SK-N-SH treated with all-trans-retinoic acid at 6 μM for 48 hours (cell line): ENCODE results near the gene GRK5.

Source experiments
- ATAC-seq: fragments of 200-7000 bp; cut with Tn5 transposase; 3 replicates; pipeline ENCODE4 v1.9.1; 2020; ENCODE audit warnings: mild to moderate bottlenecking, moderate library complexity
- ARNTL ChIP-seq: fragments of 450-650 bp; formaldehyde crosslinking; IDR thresholded peaks from 2 replicates; pipeline ENCODE4 v1.5.0; 2020; ENCODE audit warnings: low read depth, mild to moderate bottlenecking, moderate library complexity, borderline replicate concordance
- CREB5 ChIP-seq: fragments of 250-450 bp; sonication (Bioruptor Pico); IDR thresholded peaks from 2 replicates; pipeline ENCODE4 v1.5.1; 2020; ENCODE audit warnings: low read depth, mild to moderate bottlenecking, moderate library complexity
- CSDC2 ChIP-seq: fragments of 250-450 bp; sonication (Bioruptor Pico); IDR thresholded peaks from 2 replicates; pipeline ENCODE4 v1.5.0; 2020; ENCODE audit warnings: mild to moderate bottlenecking, moderate library complexity
- CSRNP3 ChIP-seq: fragments of 250-450 bp; sonication (Bioruptor Pico); IDR thresholded peaks from 2 replicates; pipeline ENCODE4 v1.5.1; 2021; ENCODE audit warnings: mild to moderate bottlenecking, moderate library complexity
- ESRRG ChIP-seq: fragments of 250-450 bp; sonication (Bioruptor Pico); IDR thresholded peaks from 2 replicates; pipeline ENCODE4 v1.6.1; 2021; ENCODE audit warnings: mild to moderate bottlenecking
- GLIS3 ChIP-seq: fragments of 250-450 bp; sonication (Bioruptor Pico); IDR thresholded peaks from 2 replicates; pipeline ENCODE4 v1.5.0; 2020; ENCODE audit warnings: mild to moderate bottlenecking, moderate library complexity
- ISL1 ChIP-seq: fragments of 250-450 bp; sonication (Bioruptor Pico); IDR thresholded peaks from 2 replicates; pipeline ENCODE4 v2.1.2; 2022; ENCODE audit warnings: mild to moderate bottlenecking, moderate library complexity
- OSR1 ChIP-seq: fragments of 250-450 bp; sonication (Bioruptor Pico); IDR thresholded peaks from 2 replicates; pipeline ENCODE4 v1.8.0; 2022; ENCODE audit warnings: moderate library complexity, mild to moderate bottlenecking, inconsistent platforms
- POU6F1 ChIP-seq: fragments of 250-450 bp; sonication (Bioruptor Pico); IDR thresholded peaks from 2 replicates; pipeline ENCODE4 v1.8.0; 2021; ENCODE audit warnings: low read depth, mild to moderate bottlenecking, moderate library complexity, borderline replicate concordance
- PPARA ChIP-seq: fragments of 250-450 bp; sonication (Bioruptor Pico); IDR thresholded peaks from 2 replicates; pipeline ENCODE4 v1.5.0; 2020; ENCODE audit warnings: mild to moderate bottlenecking, borderline replicate concordance
- RARB ChIP-seq: fragments of 250-450 bp; sonication (Bioruptor Pico); IDR thresholded peaks from 2 replicates; pipeline ENCODE4 v1.8.0; 2021; ENCODE audit warnings: mild to moderate bottlenecking, moderate library complexity
- SNAI2 ChIP-seq: fragments of 250-450 bp; sonication (Bioruptor Pico); IDR thresholded peaks from 2 replicates; pipeline ENCODE4 v1.5.0; 2020; ENCODE audit warnings: mild to moderate bottlenecking, moderate library complexity
- TCF4 ChIP-seq: fragments of 250-450 bp; sonication (Bioruptor Pico); IDR thresholded peaks from 2 replicates; pipeline ENCODE4 v1.8.0; 2021; ENCODE audit warnings: mild to moderate bottlenecking, moderate library complexity, borderline replicate concordance
- ZC3H10 ChIP-seq: fragments of 250-450 bp; sonication (Bioruptor Pico); IDR thresholded peaks from 2 replicates; pipeline ENCODE4 v1.5.1; 2021; ENCODE audit warnings: mild to moderate bottlenecking, moderate library complexity
- ZFP3 ChIP-seq: fragments of 250-450 bp; sonication (Bioruptor Pico); IDR thresholded peaks from 2 replicates; pipeline ENCODE4 v1.5.0; 2020; ENCODE audit warnings: mild to moderate bottlenecking, moderate library complexity
- ZFP30 ChIP-seq: fragments of 450-650 bp; formaldehyde crosslinking; IDR thresholded peaks from 2 replicates; pipeline ENCODE4 v1.5.0; 2022; ENCODE audit warnings: mild to moderate bottlenecking, moderate library complexity
- ZNF565 ChIP-seq: fragments of 450-650 bp; formaldehyde crosslinking; conservative IDR thresholded peaks from 2 replicates; pipeline ENCODE4 v1.5.0; 2020; ENCODE audit warnings: low read depth, mild to moderate bottlenecking, moderate library complexity
- ZNF70 ChIP-seq: fragments of 450-650 bp; formaldehyde crosslinking; IDR thresholded peaks from 2 replicates; pipeline ENCODE4 v1.5.0; 2020; ENCODE audit warnings: mild to moderate bottlenecking, moderate library complexity
- TF ChIP-seq, protein P1 (sequence below): fragments of 250-450 bp; sonication (Bioruptor Pico); IDR thresholded peaks from 2 replicates; pipeline ENCODE4 v1.5.0; 2020; ENCODE audit warnings: mild to moderate bottlenecking, moderate library complexity
- TF ChIP-seq, protein P2 (sequence below): fragments of 250-450 bp; sonication (Bioruptor Pico); IDR thresholded peaks from 2 replicates; pipeline ENCODE4 v1.8.0; 2020; ENCODE audit warnings: mild to moderate bottlenecking, moderate library complexity, borderline replicate concordance

Gene GRK5

DNA sequence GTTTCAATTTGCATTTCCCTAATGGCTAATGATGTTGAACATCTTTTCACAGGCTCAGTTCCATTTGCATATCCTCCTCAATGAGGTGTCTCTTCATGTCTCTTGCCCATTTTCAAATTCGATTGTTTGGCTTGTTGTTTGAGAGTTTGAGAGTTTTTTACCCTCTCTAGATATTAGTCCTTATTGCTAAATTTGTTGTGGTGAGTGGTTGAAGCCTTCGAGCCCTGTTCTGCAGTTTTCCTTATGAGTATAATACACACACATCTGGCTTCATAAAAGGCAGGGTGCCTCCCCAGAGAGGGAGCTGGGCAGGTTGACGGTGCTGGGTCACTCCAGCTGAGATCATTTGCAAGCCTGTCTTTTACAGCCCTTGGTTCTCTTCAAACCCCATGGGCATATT is 270.1 kb downstream of the GRK5 start:
- ATAC-seq, result no peak
- TF ChIP-seq SNAI2 (CRISPR knock-in tag) (no peak), ZNF565 (CRISPR knock-in tag) (no peak), OSR1 (CRISPR knock-in tag) (no peak), POU6F1 (no peak), ESRRG (CRISPR knock-in tag) (no peak), PPARA (no peak), ISL1 (CRISPR knock-in tag) (no peak), ZFP30 (CRISPR knock-in tag) (no peak), ZFP3 (CRISPR knock-in tag) (no peak), CREB5 (CRISPR knock-in tag) (no peak), ARNTL (CRISPR knock-in tag) (no peak), TCF4 (CRISPR knock-in tag) (no peak), ZNF70 (CRISPR knock-in tag) (no peak), CSRNP3 (CRISPR knock-in tag) (no peak), RARB (CRISPR knock-in tag) (no peak), GLIS3 (CRISPR knock-in tag) (no peak), CSDC2 (CRISPR knock-in tag) (no peak), ZC3H10 (no peak)
- TF ChIP-seq, protein P1, sequence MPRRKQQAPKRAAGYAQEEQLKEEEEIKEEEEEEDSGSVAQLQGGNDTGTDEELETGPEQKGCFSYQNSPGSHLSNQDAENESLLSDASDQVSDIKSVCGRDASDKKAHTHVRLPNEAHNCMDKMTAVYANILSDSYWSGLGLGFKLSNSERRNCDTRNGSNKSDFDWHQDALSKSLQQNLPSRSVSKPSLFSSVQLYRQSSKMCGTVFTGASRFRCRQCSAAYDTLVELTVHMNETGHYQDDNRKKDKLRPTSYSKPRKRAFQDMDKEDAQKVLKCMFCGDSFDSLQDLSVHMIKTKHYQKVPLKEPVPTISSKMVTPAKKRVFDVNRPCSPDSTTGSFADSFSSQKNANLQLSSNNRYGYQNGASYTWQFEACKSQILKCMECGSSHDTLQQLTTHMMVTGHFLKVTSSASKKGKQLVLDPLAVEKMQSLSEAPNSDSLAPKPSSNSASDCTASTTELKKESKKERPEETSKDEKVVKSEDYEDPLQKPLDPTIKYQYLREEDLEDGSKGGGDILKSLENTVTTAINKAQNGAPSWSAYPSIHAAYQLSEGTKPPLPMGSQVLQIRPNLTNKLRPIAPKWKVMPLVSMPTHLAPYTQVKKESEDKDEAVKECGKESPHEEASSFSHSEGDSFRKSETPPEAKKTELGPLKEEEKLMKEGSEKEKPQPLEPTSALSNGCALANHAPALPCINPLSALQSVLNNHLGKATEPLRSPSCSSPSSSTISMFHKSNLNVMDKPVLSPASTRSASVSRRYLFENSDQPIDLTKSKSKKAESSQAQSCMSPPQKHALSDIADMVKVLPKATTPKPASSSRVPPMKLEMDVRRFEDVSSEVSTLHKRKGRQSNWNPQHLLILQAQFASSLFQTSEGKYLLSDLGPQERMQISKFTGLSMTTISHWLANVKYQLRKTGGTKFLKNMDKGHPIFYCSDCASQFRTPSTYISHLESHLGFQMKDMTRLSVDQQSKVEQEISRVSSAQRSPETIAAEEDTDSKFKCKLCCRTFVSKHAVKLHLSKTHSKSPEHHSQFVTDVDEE, result no peak
- TF ChIP-seq, protein P2, sequence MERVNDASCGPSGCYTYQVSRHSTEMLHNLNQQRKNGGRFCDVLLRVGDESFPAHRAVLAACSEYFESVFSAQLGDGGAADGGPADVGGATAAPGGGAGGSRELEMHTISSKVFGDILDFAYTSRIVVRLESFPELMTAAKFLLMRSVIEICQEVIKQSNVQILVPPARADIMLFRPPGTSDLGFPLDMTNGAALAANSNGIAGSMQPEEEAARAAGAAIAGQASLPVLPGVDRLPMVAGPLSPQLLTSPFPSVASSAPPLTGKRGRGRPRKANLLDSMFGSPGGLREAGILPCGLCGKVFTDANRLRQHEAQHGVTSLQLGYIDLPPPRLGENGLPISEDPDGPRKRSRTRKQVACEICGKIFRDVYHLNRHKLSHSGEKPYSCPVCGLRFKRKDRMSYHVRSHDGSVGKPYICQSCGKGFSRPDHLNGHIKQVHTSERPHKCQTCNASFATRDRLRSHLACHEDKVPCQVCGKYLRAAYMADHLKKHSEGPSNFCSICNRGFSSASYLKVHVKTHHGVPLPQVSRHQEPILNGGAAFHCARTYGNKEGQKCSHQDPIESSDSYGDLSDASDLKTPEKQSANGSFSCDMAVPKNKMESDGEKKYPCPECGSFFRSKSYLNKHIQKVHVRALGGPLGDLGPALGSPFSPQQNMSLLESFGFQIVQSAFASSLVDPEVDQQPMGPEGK (CRISPR knock-in tag), result no peak

GRCh38 chr10:119478111-119478802 is 270.9 kb downstream of the GRK5 start:
- ATAC-seq, result no peak
- TF ChIP-seq, protein P1, result no peak
